ENCODE data around the gene CUL1. TPM values are rescaled to one million over a fixed set of nuclear protein-coding genes. Genes with fewer than 3 reads are reported as not detected.

CUL1 gene
- total and polyA plus RNA-seq, 9 donors, result 31.9 to 51.3 (median 40.2) TPM

- Histone ChIP-seq H3K36me3 (no peaks in the 10 kb centered on the region), H3K4me1 (ENCODE audit: insufficient read depth) (no peaks in the 10 kb centered on the region), H3K27me3 (no peaks in the 10 kb centered on the region), H3K27ac (no peak overlapping the region), H3K4me3 (no peak overlapping the region), H3K9me3 (no peaks in the 10 kb centered on the region)
- intact Hi-C loops (cut with DNase I), result no loop called here
- TF ChIP-seq CTCF (IDR thresholded peaks at IDR 0.05) (no peak), POLR2A (IDR thresholded peaks at IDR 0.05) (no peak), EP300 (IDR thresholded peaks at IDR 0.05) (no peak)
- WGBS, 3 donors, result 95 to 96% (median 95%) methylated on average over 5 of the region's 5 CpGs
- no peak for DNase-seq
These were observed 104.4 kb downstream of the CUL1 start for GRCh38 chr7:148803094-148803493.

GRCh38 chr7:148804343-148805235, 105.9 kb downstream of the CUL1 start:
- no peak for DNase-seq
- TF ChIP-seq POLR2A (IDR thresholded peaks at IDR 0.05), result no peak
- TF ChIP-seq CTCF (IDR thresholded peaks at IDR 0.05), result no peak
- TF ChIP-seq EP300 (IDR thresholded peaks at IDR 0.05), result no peak
- no peak overlapping the region for H3K4me3 ChIP-seq
- no peaks in the 10 kb centered on the region for H3K4me1 ChIP-seq (ENCODE audit: insufficient read depth)
- intact Hi-C loops (cut with DNase I), result no loop called here
- no peaks in the 10 kb centered on the region for H3K27me3 ChIP-seq
- WGBS, 3 donors, result 83 to 87% (median 85%) methylated on average over 10 of the region's 10 CpGs
- H3K9me3 ChIP-seq, result no peaks in the 10 kb centered on the region
- H3K36me3 ChIP-seq, result no peaks in the 10 kb centered on the region
- H3K27ac ChIP-seq, result no peak overlapping the region

GRCh38 chr7:148806187-148806586, 107.5 kb downstream of the CUL1 start:
- 91 to 96% (median 93%) methylated on average over 7 of the region's 7 CpGs for WGBS, 3 donors
- Histone ChIP-seq H3K36me3 (no peaks in the 10 kb centered on the region), H3K27ac (no peak overlapping the region), H3K4me1 (ENCODE audit: insufficient read depth) (no peaks in the 10 kb centered on the region), H3K27me3 (no peaks in the 10 kb centered on the region), H3K9me3 (no peaks in the 10 kb centered on the region), H3K4me3 (no peak overlapping the region)
- intact Hi-C loops (cut with DNase I), result no loop called here
- DNase-seq, result no peak
- TF ChIP-seq POLR2A (IDR thresholded peaks at IDR 0.05) (no peak), EP300 (IDR thresholded peaks at IDR 0.05) (no peak), CTCF (IDR thresholded peaks at IDR 0.05) (no peak)

GRCh38 chr7:148807436-148807835, 108.7 kb downstream of the CUL1 start:
- Histone ChIP-seq H3K9me3 (no peaks in the 10 kb centered on the region), H3K27me3 (no peaks in the 10 kb centered on the region), H3K27ac (no peak overlapping the region), H3K4me1 (ENCODE audit: insufficient read depth) (no peaks in the 10 kb centered on the region), H3K4me3 (no peak overlapping the region), H3K36me3 (no peaks in the 10 kb centered on the region)
- TF ChIP-seq POLR2A (IDR thresholded peaks at IDR 0.05) (no peak), EP300 (IDR thresholded peaks at IDR 0.05) (no peak)
- no peak for DNase-seq
- intact Hi-C loops (cut with DNase I), result no loop called here
- 30 to 51% (median 51%) methylated on average over 4 of the region's 4 CpGs for WGBS, 3 donors

GRCh38 chr7:148809856-148810255, 111.2 kb downstream of the CUL1 start:
- TF ChIP-seq CTCF (IDR thresholded peaks at IDR 0.05), result no peak
- no peak for TF ChIP-seq POLR2A (IDR thresholded peaks at IDR 0.05)
- TF ChIP-seq EP300 (IDR thresholded peaks at IDR 0.05), result no peak

More at GRCh38 chr7:148809856-148810255, 111.2 kb downstream of the CUL1 start:
- H3K4me1 ChIP-seq (ENCODE audit: insufficient read depth), result no peaks in the 10 kb centered on the region
- H3K36me3 ChIP-seq, result no peaks in the 10 kb centered on the region
- no peak overlapping the region for H3K27ac ChIP-seq
- no peak for DNase-seq
- no peaks in the 10 kb centered on the region for H3K9me3 ChIP-seq
- H3K4me3 ChIP-seq, result no peak overlapping the region
- no peaks in the 10 kb centered on the region for H3K27me3 ChIP-seq
- WGBS, 3 donors, result 59 to 80% (median 64%) methylated on average over 4 of the region's 4 CpGs
- intact Hi-C loops (cut with DNase I), result no loop called here

All from ovary (tissue), 9 donors.